GM12878 (cell line): Measurements from ENCODE around the gene INTS13. TPM values are rescaled to one million over a fixed set of nuclear protein-coding genes. Genes with fewer than 3 reads are reported as not detected.
A peak's percentile ranks its signal among the peaks of the same experiment; 100 is the strongest.

Source experiments
- ATAC-seq: fragments of 200-7000 bp; cut with Tn5 transposase; 3 replicates; pipeline ENCODE4 v1.9.1; 2020; ENCODE audit warnings: mild to moderate bottlenecking, moderate library complexity
- BruUV-seq: library from RNA; stranded (reverse); fragments of 400-500 nt; replicated peaks from 2 replicates; lab custom pipeline; 2021; lab: Mats Ljungman, UMichigan
- CTCF ChIA-PET: fragments of 300-600 bp; sonication (Branson Sonifier 250); formaldehyde crosslinking; extraction: SDS; loops from one replicate; lab custom pipeline; 2021; ENCODE audit warnings: inconsistent platforms; lab: Yijun Ruan, JAX
- POLR2A ChIA-PET: fragments of 350-600 bp; formaldehyde crosslinking; extraction: SDS; loops from one replicate; lab custom pipeline; 2021; ENCODE audit warnings: inconsistent platforms; lab: Charles Lee
- RAD21 ChIA-PET: fragments of 300-600 bp; sonication (Branson Sonifier 250); formaldehyde crosslinking; loops from one replicate; lab custom pipeline; 2023; ENCODE audit warnings: antibody characterized with exemption; ENCODE audit not compliant: unreplicated experiment; lab: Charles Lee
- SMC1A ChIA-PET: fragments of 300-600 bp; sonication (Branson Sonifier 250); formaldehyde crosslinking; loops from one replicate; lab custom pipeline; 2023; ENCODE audit not compliant: unreplicated experiment, uncharacterized antibody; lab: Charles Lee
- DNase-seq: peaks from one replicate; pipeline ENCODE4 v3.0.0-alpha.2; 2011; ENCODE audit warnings: low read depth, low spot score
- FAIRE-seq: peaks from 3 replicates; lab custom pipeline; 2011; peaks lifted over from hg19 to GRCh38; lab: Jason Lieb, UNC
- H2AFZ ChIP-seq: 2 replicates; pipeline ENCODE4 v1.6.0; 2011; ENCODE audit warnings: low read depth, low read length, control low read depth; ENCODE audit not compliant: control insufficient read depth
- H3K27ac ChIP-seq: 2 replicates; pipeline ENCODE4 v1.5.1; 2011; ENCODE audit warnings: control low read depth; ENCODE audit not compliant: control insufficient read depth, insufficient read depth
- H3K27me3 ChIP-seq, 2 experiments: replicated peaks in 1 of 2; 2 replicates each; pipeline versions ENCODE4 v1.6.0 to v1.6.1; 2011; ENCODE audit warnings: low read length in 1 of 2; ENCODE audit not compliant: control insufficient read depth in 2 of 2, insufficient read depth in 2 of 2
- H3K36me3 ChIP-seq, 2 experiments: 2 replicates each; pipeline ENCODE4 v1.5.1; 2011; ENCODE audit warnings: low read length in 1 of 2; ENCODE audit not compliant: control insufficient read depth in 2 of 2, insufficient read depth in 2 of 2
- H3K4me1 ChIP-seq: 2 replicates; pipeline ENCODE4 v1.6.1; 2011; ENCODE audit warnings: mild to moderate bottlenecking, low read length, moderate library complexity, mixed read lengths; ENCODE audit not compliant: control insufficient read depth, insufficient read depth
- H3K4me2 ChIP-seq: 2 replicates; pipeline ENCODE4 v1.6.0; 2011; ENCODE audit warnings: control low read depth; ENCODE audit not compliant: control insufficient read depth, insufficient read depth
- H3K4me3 ChIP-seq: fragments of 200-600 bp; sonication (generic); 2 replicates; pipeline ENCODE4 v1.5.1; 2016
- H3K79me2 ChIP-seq: 2 replicates; pipeline ENCODE4 v1.6.0; 2011; ENCODE audit warnings: low read length; ENCODE audit not compliant: control insufficient read depth, insufficient read depth
- H3K9ac ChIP-seq: 2 replicates; pipeline ENCODE4 v1.8.0; 2011; ENCODE audit warnings: low read length, control low read depth, mixed read lengths; ENCODE audit not compliant: control insufficient read depth, insufficient read depth
- H3K9me3 ChIP-seq: replicated peaks from 3 replicates; pipeline ENCODE4 v1.5.1; 2011; ENCODE audit warnings: mild to moderate bottlenecking, low read length; ENCODE audit not compliant: control insufficient read depth, insufficient read depth
- H4K20me1 ChIP-seq: 2 replicates; pipeline ENCODE4 v1.6.0; 2011; ENCODE audit not compliant: control insufficient read depth, insufficient read depth
- BHLHE40 ChIP-seq, 2 experiments: fragments of 450-650 bp in 1 of 2; IDR thresholded peaks; 2 replicates each; pipeline ENCODE4 v1.6.1; 2011 to 2017; ENCODE audit warnings: low read depth in 2 of 2, borderline replicate concordance in 1 of 2, improper control_type of control experiment in 1 of 2, low read length in 1 of 2, mild to moderate bottlenecking in 1 of 2
- CUX1 ChIP-seq: IDR thresholded peaks from 2 replicates; pipeline ENCODE4 v1.6.1; 2012; ENCODE audit warnings: improper control_type of control experiment, low read depth, low read length; ENCODE audit not compliant: insufficient replicate concordance
- DPF2 ChIP-seq: fragments of 450-650 bp; IDR thresholded peaks from 2 replicates; pipeline ENCODE4 v1.6.1; 2017; ENCODE audit warnings: mild to moderate bottlenecking
- IKZF1 ChIP-seq: fragments of 450-650 bp; conservative IDR thresholded peaks from 2 replicates; pipeline ENCODE4 v1.6.1; 2017; ENCODE audit warnings: antibody characterized with exemption, mild to moderate bottlenecking
- NR2F1 ChIP-seq: fragments of 450-650 bp; conservative IDR thresholded peaks from 2 replicates; pipeline ENCODE4 v1.6.1; 2017; ENCODE audit warnings: mild to moderate bottlenecking
- PBX3 ChIP-seq: IDR thresholded peaks from 2 replicates; pipeline ENCODE4 v1.6.1; 2011; ENCODE audit warnings: mild to moderate bottlenecking, low read depth, low read length, moderate library complexity; ENCODE audit not compliant: insufficient replicate concordance
- RFX5 ChIP-seq: IDR thresholded peaks from 2 replicates; pipeline ENCODE4 v1.6.1; 2011; ENCODE audit warnings: low read depth, low read length, improper control_type of control experiment
- WGBS: methylation state at CpG from one replicate; pipeline ENCODE4 v1.1.6; 2016; ENCODE audit warnings: low lambda C conversion rate; ENCODE audit not compliant: insufficient replicate concordance, insufficient coverage; ENCODE audit errors: missing lambda C conversion rate; 5-methylcytosine and 5-hydroxymethylcytosine counted together
- in situ Hi-C: fragments of 300-500 bp; cut with MboI; formaldehyde crosslinking; loops from 9 replicates; pipeline ENCODE4 v1.14.3; 2018; ENCODE audit warnings: mixed read lengths
- intact Hi-C: fragments of 100-400 bp; cut with micrococcal nuclease; formaldehyde crosslinking; loops from one replicate; pipeline ENCODE4 v1.14.2; 2022; ENCODE audit not compliant: unreplicated experiment
- polyA plus RNA-seq, 11 experiments: library from polyadenylated mRNA; depleted of rRNA in 4 of 11; unstranded in 6 of 11; stranded (reverse) in 5 of 11; fragments of >200 nt; fragmentation: Nextera tagmentation in 4 of 11; fragmentation: Illumina TruSeq in 1 of 11; extraction: Ambion mirVana in 4 of 11; extraction: Trizol in 1 of 11; gene quantifications; 1 replicate in 1 of 11; 2 replicates in 10 of 11; pipeline versions ENCODE4 v1.2.1 to v1.2.3, GENCODE V29; 2011 to 2016; ENCODE audit warnings: inconsistent platforms in 2 of 11, missing spikeins in 2 of 11, low read depth in 1 of 11
- total RNA-seq, 4 experiments: library from RNA; depleted of rRNA in 3 of 4; stranded (reverse); fragments of >200 nt in 3 of 4; fragmentation: Illumina TruSeq in 1 of 4; extraction: Trizol in 1 of 4; gene quantifications; 2 replicates each; pipeline versions ENCODE4 v1.2.1 to v1.2.3, GENCODE V29; 2013 to 2021
- TF ChIP-seq, protein P1 (sequence below): IDR thresholded peaks from 2 replicates; pipeline ENCODE4 v1.6.1; 2012; ENCODE audit warnings: mild to moderate bottlenecking, low read depth, low read length
- TF ChIP-seq, protein P2 (sequence below): fragments of 450-650 bp; IDR thresholded peaks from 2 replicates; pipeline ENCODE4 v1.6.1; 2017; ENCODE audit warnings: antibody characterized with exemption, mild to moderate bottlenecking, moderate library complexity

Gene INTS13
- total and polyA plus RNA-seq, 10 of the 15 experiments (the other 5 are each of a cell fraction or from before 2014, with no cell fraction given): 33.4 to 72.0 (median 59.9) TPM

DNA sequence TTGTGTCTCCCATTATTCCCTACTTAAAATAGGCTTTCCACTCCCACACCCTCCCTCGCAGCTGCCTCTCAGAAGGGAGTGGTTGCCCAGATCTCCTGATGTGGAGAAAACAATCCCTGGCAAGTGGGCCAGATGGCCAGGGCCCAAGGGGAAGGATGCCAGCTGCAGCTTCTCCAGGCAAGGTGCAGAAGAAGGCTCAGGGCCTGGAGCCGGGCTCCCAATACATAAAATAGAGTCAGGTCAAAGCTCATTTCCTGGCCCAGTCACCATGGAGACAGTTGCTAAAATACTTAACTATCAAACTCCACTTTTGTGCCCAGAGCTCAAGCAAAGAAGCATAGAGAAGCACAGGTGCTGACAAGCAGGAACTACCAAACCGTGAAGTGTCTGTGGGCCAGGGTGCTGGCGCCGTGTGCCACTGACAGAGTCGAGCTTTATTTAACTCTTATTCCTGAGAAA, 59.1 kb downstream of the INTS13 start:
- Histone ChIP-seq H3K4me1 (peaks cover 15% of the 10 kb centered on the region), H3K9me3 (no peaks in the 10 kb centered on the region), H2AFZ (no peak overlapping the region), H4K20me1 (no peaks in the 10 kb centered on the region), H3K4me3 (no peak overlapping the region), H3K4me2 (no peak overlapping the region), H3K9ac (no peak overlapping the region), H3K27ac (no peak overlapping the region), H3K27me3 (no peaks in the 10 kb centered on the region), H3K36me3 (no peaks in the 10 kb centered on the region), H3K79me2 (no peaks in the 10 kb centered on the region)
- RAD21 ChIA-PET: interaction anchor here (0.7 to 2.8 kb wide), 24 partner anchors 9 to 723 kb away, joined by 3 to 36 read pairs (median 4); partner anchors contain the start of gene ITPR2
- peak; percentile 77 for ATAC-seq
- in situ Hi-C loops (no loop called here), intact Hi-C loops (no loop called here)
- SMC1A ChIA-PET: interaction anchor here (0.6 to 7.6 kb wide), 24 partner anchors 9 to 844 kb away, joined by 3 to 105 read pairs (median 5); partner anchors contain the start of gene ITPR2
- FAIRE-seq: no peak
- WGBS: 35% methylated on average over 6 of the region's 6 CpGs
- CTCF ChIA-PET: interaction anchor here (0.7 to 8.4 kb wide), 21 partner anchors 8 to 248 kb away, joined by 3 to 115 read pairs (median 5); partner anchors contain the start of gene ITPR2
- BruUV-seq: no TSS peak
- POLR2A ChIA-PET: interaction anchor here (0.8 to 2.7 kb wide), 11 partner anchors 8 to 135 kb away, joined by 3 to 13 read pairs (median 3); partner anchors contain the start of gene ITPR2
- DNase-seq: no peak
- no peak for TF ChIP-seq CUX1
- peak in 1 of 2 experiments; percentile 13; a peak in 1 of 4 replicates for TF ChIP-seq BHLHE40 (IDR thresholded peaks at IDR 0.05; ENCODE audit: borderline replicate concordance in 1 of 2, low read depth in 2 of 2, low read length in 1 of 2)
- TF ChIP-seq RFX5: no peak
- TF ChIP-seq DPF2: 0 out of 2 replicates have a peak, but pooled peaks have one; percentile 37
- TF ChIP-seq IKZF1: peak; percentile 57
- TF ChIP-seq, protein P1, sequence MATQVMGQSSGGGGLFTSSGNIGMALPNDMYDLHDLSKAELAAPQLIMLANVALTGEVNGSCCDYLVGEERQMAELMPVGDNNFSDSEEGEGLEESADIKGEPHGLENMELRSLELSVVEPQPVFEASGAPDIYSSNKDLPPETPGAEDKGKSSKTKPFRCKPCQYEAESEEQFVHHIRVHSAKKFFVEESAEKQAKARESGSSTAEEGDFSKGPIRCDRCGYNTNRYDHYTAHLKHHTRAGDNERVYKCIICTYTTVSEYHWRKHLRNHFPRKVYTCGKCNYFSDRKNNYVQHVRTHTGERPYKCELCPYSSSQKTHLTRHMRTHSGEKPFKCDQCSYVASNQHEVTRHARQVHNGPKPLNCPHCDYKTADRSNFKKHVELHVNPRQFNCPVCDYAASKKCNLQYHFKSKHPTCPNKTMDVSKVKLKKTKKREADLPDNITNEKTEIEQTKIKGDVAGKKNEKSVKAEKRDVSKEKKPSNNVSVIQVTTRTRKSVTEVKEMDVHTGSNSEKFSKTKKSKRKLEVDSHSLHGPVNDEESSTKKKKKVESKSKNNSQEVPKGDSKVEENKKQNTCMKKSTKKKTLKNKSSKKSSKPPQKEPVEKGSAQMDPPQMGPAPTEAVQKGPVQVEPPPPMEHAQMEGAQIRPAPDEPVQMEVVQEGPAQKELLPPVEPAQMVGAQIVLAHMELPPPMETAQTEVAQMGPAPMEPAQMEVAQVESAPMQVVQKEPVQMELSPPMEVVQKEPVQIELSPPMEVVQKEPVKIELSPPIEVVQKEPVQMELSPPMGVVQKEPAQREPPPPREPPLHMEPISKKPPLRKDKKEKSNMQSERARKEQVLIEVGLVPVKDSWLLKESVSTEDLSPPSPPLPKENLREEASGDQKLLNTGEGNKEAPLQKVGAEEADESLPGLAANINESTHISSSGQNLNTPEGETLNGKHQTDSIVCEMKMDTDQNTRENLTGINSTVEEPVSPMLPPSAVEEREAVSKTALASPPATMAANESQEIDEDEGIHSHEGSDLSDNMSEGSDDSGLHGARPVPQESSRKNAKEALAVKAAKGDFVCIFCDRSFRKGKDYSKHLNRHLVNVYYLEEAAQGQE: no peak
- no peak for TF ChIP-seq PBX3
- TF ChIP-seq, protein P2, sequence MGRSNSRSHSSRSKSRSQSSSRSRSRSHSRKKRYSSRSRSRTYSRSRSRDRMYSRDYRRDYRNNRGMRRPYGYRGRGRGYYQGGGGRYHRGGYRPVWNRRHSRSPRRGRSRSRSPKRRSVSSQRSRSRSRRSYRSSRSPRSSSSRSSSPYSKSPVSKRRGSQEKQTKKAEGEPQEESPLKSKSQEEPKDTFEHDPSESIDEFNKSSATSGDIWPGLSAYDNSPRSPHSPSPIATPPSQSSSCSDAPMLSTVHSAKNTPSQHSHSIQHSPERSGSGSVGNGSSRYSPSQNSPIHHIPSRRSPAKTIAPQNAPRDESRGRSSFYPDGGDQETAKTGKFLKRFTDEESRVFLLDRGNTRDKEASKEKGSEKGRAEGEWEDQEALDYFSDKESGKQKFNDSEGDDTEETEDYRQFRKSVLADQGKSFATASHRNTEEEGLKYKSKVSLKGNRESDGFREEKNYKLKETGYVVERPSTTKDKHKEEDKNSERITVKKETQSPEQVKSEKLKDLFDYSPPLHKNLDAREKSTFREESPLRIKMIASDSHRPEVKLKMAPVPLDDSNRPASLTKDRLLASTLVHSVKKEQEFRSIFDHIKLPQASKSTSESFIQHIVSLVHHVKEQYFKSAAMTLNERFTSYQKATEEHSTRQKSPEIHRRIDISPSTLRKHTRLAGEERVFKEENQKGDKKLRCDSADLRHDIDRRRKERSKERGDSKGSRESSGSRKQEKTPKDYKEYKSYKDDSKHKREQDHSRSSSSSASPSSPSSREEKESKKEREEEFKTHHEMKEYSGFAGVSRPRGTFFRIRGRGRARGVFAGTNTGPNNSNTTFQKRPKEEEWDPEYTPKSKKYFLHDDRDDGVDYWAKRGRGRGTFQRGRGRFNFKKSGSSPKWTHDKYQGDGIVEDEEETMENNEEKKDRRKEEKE: no peak
- peak; percentile 50 for TF ChIP-seq NR2F1
